Astrocyte (in vitro differentiated cells and primary cell): Measurements from ENCODE around the gene AKR1C3. TPM values are rescaled to one million over a fixed set of nuclear protein-coding genes. Genes with fewer than 3 reads are reported as not detected.

Source experiments
- DNase-seq: peaks from one replicate; pipeline ENCODE4 v3.0.0-alpha.2; 2010; ENCODE audit warnings: low read depth
- FAIRE-seq: peaks from 2 replicates; lab custom pipeline; 2011; peaks lifted over from hg19 to GRCh38; lab: Jason Lieb, UNC
- H2AFZ ChIP-seq: 2 replicates; pipeline ENCODE4 v1.6.0; 2012; ENCODE audit warnings: low read depth, low read length, inconsistent platforms
- H3K27ac ChIP-seq: 2 replicates; pipeline ENCODE4 v1.5.1; 2011; ENCODE audit warnings: low read depth, low read length, inconsistent platforms
- H3K27me3 ChIP-seq: 2 replicates; pipeline ENCODE4 v1.6.0; 2011; ENCODE audit warnings: low read length, inconsistent platforms; ENCODE audit not compliant: insufficient read depth
- H3K36me3 ChIP-seq: 2 replicates; pipeline ENCODE4 v1.5.1; 2011; ENCODE audit warnings: low read length, inconsistent platforms; ENCODE audit not compliant: insufficient read depth
- H3K4me1 ChIP-seq: 2 replicates; pipeline ENCODE4 v1.5.1; 2011; ENCODE audit warnings: low read length, inconsistent platforms; ENCODE audit not compliant: insufficient read depth
- H3K4me2 ChIP-seq: 2 replicates; pipeline ENCODE4 v1.6.0; 2012; ENCODE audit warnings: low read length, inconsistent platforms
- H3K4me3 ChIP-seq: 2 replicates; pipeline ENCODE4 v1.5.1; 2011; ENCODE audit warnings: low read depth, mild to moderate bottlenecking, low read length, inconsistent platforms; ENCODE audit not compliant: insufficient read depth
- H3K79me2 ChIP-seq: 2 replicates; pipeline ENCODE4 v1.6.0; 2012; ENCODE audit warnings: mild to moderate bottlenecking, low read length, inconsistent platforms; ENCODE audit not compliant: insufficient read depth
- H3K9ac ChIP-seq: 2 replicates; pipeline ENCODE4 v1.6.0; 2012; ENCODE audit warnings: mild to moderate bottlenecking, low read length, inconsistent platforms
- H3K9me3 ChIP-seq: 2 replicates; pipeline ENCODE4 v1.5.1; 2012; ENCODE audit warnings: low read depth, mild to moderate bottlenecking, low read length, inconsistent platforms; ENCODE audit not compliant: insufficient read depth
- H4K20me1 ChIP-seq: 2 replicates; pipeline ENCODE4 v1.6.0; 2012; ENCODE audit warnings: low read length, inconsistent platforms; ENCODE audit not compliant: insufficient read depth
- H3K27ac Mint-ChIP-seq: one replicate; pipeline ENCODE4 v1.8.0; 2021; ENCODE audit warnings: mild to moderate bottlenecking, mixed read lengths; ENCODE audit not compliant: unreplicated experiment
- H3K27me3 Mint-ChIP-seq: one replicate; pipeline ENCODE4 v1.8.0; 2021; ENCODE audit warnings: low read depth, mixed read lengths; ENCODE audit not compliant: unreplicated experiment
- H3K36me3 Mint-ChIP-seq: one replicate; pipeline ENCODE4 v1.8.0; 2021; ENCODE audit warnings: low read depth, mixed read lengths; ENCODE audit not compliant: unreplicated experiment
- H3K4me1 Mint-ChIP-seq: one replicate; pipeline ENCODE4 v1.8.0; 2021; ENCODE audit warnings: low read depth, mixed read lengths; ENCODE audit not compliant: unreplicated experiment
- H3K4me3 Mint-ChIP-seq: one replicate; pipeline ENCODE4 v1.8.0; 2021; ENCODE audit warnings: mild to moderate bottlenecking, moderate library complexity, mixed read lengths; ENCODE audit not compliant: unreplicated experiment
- H3K9me3 Mint-ChIP-seq: one replicate; pipeline ENCODE4 v1.8.0; 2021; ENCODE audit warnings: mild to moderate bottlenecking, mixed read lengths; ENCODE audit not compliant: unreplicated experiment
- CTCF ChIP-seq: IDR thresholded peaks from 2 replicates; pipeline ENCODE4 v1.5.1; 2011; ENCODE audit warnings: low read depth, mild to moderate bottlenecking, inconsistent platforms, low read length, moderate library complexity; ENCODE audit not compliant: insufficient read depth
- EZH2 ChIP-seq: IDR thresholded peaks from 2 replicates; pipeline ENCODE4 v1.6.1; 2012; ENCODE audit warnings: mild to moderate bottlenecking, low read length, inconsistent platforms; ENCODE audit not compliant: insufficient read depth
- total RNA-seq: library from RNA; stranded (reverse); gene quantifications from 2 replicates; pipeline ENCODE4 v1.2.1, GENCODE V29; 2021

AKR1C3 gene
- total RNA-seq, 1 donor from 2014 or later, result 0.43 TPM

- H3K36me3 Mint-ChIP-seq, result no peaks in the 10 kb centered on the region
Measured at GRCh38 chr10:5090551-5090950, 3.7 kb upstream of the AKR1C3 start.

DNA sequence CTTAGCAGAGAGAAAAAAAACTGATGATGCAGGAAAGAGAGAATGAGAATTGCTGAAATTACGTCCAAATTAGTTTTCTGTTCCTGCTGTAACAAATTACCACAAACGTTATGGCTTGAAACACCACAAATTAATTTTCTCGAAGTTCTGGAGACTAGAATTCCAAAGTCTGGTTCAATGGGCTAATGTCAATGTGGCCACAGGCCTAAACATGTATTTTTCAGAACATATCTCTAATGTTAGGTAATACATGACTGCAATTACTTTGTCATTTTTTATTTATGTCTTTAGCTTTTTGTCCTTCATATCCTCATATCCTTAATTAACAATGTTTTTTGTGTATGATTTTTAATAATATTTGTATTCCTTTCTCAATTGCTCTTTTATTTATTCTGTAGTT lies 3.0 kb upstream of the AKR1C3 start:
- Histone ChIP-seq H3K4me3 (no peak overlapping the region), H3K27me3 (no peaks in the 10 kb centered on the region), H3K36me3 (no peaks in the 10 kb centered on the region), H3K79me2 (no peaks in the 10 kb centered on the region), H4K20me1 (no peaks in the 10 kb centered on the region), H3K4me2 (no peak overlapping the region), H3K9ac (no peak overlapping the region), H2AFZ (no peak overlapping the region), H3K4me1 (no peaks in the 10 kb centered on the region), H3K27ac (no peak overlapping the region), H3K9me3 (no peaks in the 10 kb centered on the region)
- Mint-ChIP-seq H3K4me3 (no peak overlapping the region), H3K27ac (no peak overlapping the region), H3K4me1 (no peaks in the 10 kb centered on the region), H3K27me3 (peaks cover 2% of the 10 kb centered on the region), H3K9me3 (peaks cover 7% of the 10 kb centered on the region), H3K36me3 (no peaks in the 10 kb centered on the region)
- no peak for DNase-seq
- TF ChIP-seq EZH2 (no peak), CTCF (no peak)
- no peak for FAIRE-seq

More at GRCh38 chr10:5090551-5090950, 3.7 kb upstream of the AKR1C3 start:
- Histone ChIP-seq H3K9ac (no peak overlapping the region), H4K20me1 (no peaks in the 10 kb centered on the region), H3K4me2 (no peak overlapping the region), H3K27ac (no peak overlapping the region), H3K79me2 (no peaks in the 10 kb centered on the region), H2AFZ (no peak overlapping the region), H3K27me3 (no peaks in the 10 kb centered on the region), H3K4me3 (no peak overlapping the region), H3K36me3 (no peaks in the 10 kb centered on the region), H3K4me1 (no peaks in the 10 kb centered on the region), H3K9me3 (no peaks in the 10 kb centered on the region)
- no peaks in the 10 kb centered on the region for H3K4me1 Mint-ChIP-seq
- peaks cover 2% of the 10 kb centered on the region for H3K27me3 Mint-ChIP-seq
- no peak for TF ChIP-seq CTCF
- no peak for TF ChIP-seq EZH2
- FAIRE-seq (no peak), DNase-seq (no peak)
- no peak overlapping the region for H3K4me3 Mint-ChIP-seq
- H3K27ac Mint-ChIP-seq, result no peak overlapping the region
- H3K9me3 Mint-ChIP-seq, result peaks cover 7% of the 10 kb centered on the region

DNA sequence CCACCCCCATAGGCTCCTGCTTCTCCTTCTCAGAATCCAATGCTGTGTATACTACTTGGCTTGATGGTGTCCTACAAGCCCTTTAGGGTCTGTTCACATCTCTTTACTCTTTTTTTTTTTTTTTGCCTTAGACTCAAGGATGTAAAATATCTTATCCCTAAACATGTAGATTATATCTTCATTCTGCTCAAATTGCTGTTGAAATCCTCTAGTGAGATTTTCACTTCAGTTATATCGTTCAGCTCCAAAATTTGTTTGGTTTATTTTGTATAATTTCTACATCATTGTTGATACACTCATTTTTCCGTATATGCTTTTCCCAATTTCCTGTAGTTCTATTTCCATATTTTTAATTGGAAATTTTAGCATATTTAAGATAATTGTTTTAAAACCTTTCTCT lies 1.8 kb upstream of the AKR1C3 start:
- H3K36me3 ChIP-seq, result no peaks in the 10 kb centered on the region
- DNase-seq, result no peak
- H3K79me2 ChIP-seq, result no peaks in the 10 kb centered on the region
- Mint-ChIP-seq H3K9me3 (peaks cover 10% of the 10 kb centered on the region), H3K4me3 (no peak overlapping the region), H3K36me3 (no peaks in the 10 kb centered on the region), H3K4me1 (no peaks in the 10 kb centered on the region), H3K27me3 (no peaks in the 10 kb centered on the region), H3K27ac (no peak overlapping the region)
- TF ChIP-seq CTCF (no peak), EZH2 (no peak)
- H3K4me3 ChIP-seq, result no peak overlapping the region
- H2AFZ ChIP-seq, result no peak overlapping the region
- no peak overlapping the region for H3K4me2 ChIP-seq
- no peaks in the 10 kb centered on the region for H4K20me1 ChIP-seq
- no peak overlapping the region for H3K27ac ChIP-seq
- no peaks in the 10 kb centered on the region for H3K9me3 ChIP-seq
- FAIRE-seq, result no peak
- H3K9ac ChIP-seq, result no peak overlapping the region
- H3K4me1 ChIP-seq, result no peaks in the 10 kb centered on the region
- H3K27me3 ChIP-seq, result no peaks in the 10 kb centered on the region
